Neural cell (in vitro differentiated cells): Measurements from ENCODE around the gene RTP5.

Experiments used
- CTCF ChIP-seq: fragments of 450-650 bp; IDR thresholded peaks from 2 replicates; pipeline ENCODE4 v1.5.1; 2014; ENCODE audit warnings: antibody characterized with exemption, mild to moderate bottlenecking, moderate library complexity; ENCODE audit not compliant: poor library complexity, severe bottlenecking
- EP300 ChIP-seq: fragments of 450-650 bp; conservative IDR thresholded peaks from 2 replicates; pipeline ENCODE4 v1.6.1; 2014; ENCODE audit warnings: antibody characterized with exemption, mild to moderate bottlenecking, moderate library complexity; ENCODE audit not compliant: poor library complexity, severe bottlenecking
- EZH2 ChIP-seq: fragments of 200-600, 300-800 bp; shearing (Covaris generic), sonication (generic); IDR thresholded peaks from 2 replicates; pipeline ENCODE4 v1.6.1; 2014; ENCODE audit warnings: antibody characterized with exemption, low read length, borderline replicate concordance, mild to moderate bottlenecking; ENCODE audit not compliant: insufficient read depth, poor library complexity, severe bottlenecking
- POLR2AphosphoS5 ChIP-seq: IDR thresholded peaks from 2 replicates; pipeline ENCODE4 v1.6.1; 2012

DNA sequence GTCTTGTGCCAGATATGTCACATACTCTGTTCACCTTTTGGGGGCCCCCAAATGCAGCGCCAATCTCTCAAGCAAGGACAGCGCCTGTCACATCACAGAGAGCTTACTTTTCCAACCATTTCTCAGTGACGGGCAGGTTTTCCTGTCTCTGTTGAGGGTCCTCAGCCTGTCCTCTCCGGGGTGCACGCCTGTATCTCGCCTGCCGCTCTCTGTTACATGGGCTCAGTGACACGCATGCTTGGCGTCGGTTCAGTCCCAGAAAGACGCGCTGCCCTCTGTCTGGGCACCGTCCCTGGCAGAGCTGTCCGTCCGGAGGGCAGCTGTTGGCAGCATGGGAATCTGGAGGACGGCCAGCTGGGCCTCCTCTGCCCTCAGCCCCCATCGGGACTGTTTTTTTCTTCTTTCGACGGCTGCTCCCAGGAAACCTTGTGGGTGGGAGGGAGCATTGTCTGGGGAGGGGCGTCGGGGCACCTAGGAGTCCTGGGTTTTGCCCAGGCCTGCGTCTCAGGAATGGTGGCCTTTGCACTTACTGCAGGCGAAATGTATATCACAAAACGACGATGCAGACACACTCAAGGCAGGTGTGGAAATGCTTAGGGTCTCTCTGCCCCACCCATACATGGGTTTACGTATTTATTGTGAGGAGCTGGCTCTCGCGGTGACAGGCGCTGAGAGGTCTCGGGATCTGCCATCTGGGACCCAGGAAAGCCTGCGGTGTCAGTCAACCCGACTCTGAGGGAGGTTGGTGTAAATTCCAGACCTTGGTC lies 30.9 kb downstream of the RTP5 start:
- TF ChIP-seq POLR2AphosphoS5 (no peak), EZH2 (no peak), CTCF (no peak), EP300 (no peak)
